NCI-H82 treated with DMSO at 0.1 percent for 48 hours (cell line): ENCODE measurements around the gene TBX19.

Experiments
- DNase-seq: peaks from one replicate; lab custom pipeline; 2025; ENCODE audit not compliant: unreplicated experiment; lab: John Stamatoyannopoulos, UW

Gene TBX19

GRCh38 chr1:168319691-168320090, 39.0 kb downstream of the TBX19 start:
- DNase-seq: no peak

- DNase-seq: no peak
These were observed 39.5 kb downstream of the TBX19 start for GRCh38 chr1:168320149-168320548.

- no peak for DNase-seq
These were observed 40.2 kb downstream of the TBX19 start for GRCh38 chr1:168320800-168321450.

- no peak for DNase-seq
These were observed 41.3 kb downstream of the TBX19 start for GRCh38 chr1:168321945-168322344.

- DNase-seq: no peak
These were observed 44.2 kb downstream of the TBX19 start for GRCh38 chr1:168324745-168325425.

GRCh38 chr1:168328731-168329364, 48.2 kb downstream of the TBX19 start:
- DNase-seq: no peak

GRCh38 chr1:168330285-168330684, 49.6 kb downstream of the TBX19 start:
- DNase-seq: no peak

GRCh38 chr1:168331569-168331968, 50.9 kb downstream of the TBX19 start:
- DNase-seq: no peak

- no peak for DNase-seq
These were observed 53.0 kb downstream of the TBX19 start for GRCh38 chr1:168333562-168334276.

GRCh38 chr1:168335500-168335899, 54.8 kb downstream of the TBX19 start:
- DNase-seq: no peak

GRCh38 chr1:168338589-168339503, 58.2 kb downstream of the TBX19 start:
- no peak for DNase-seq

GRCh38 chr1:168340781-168341482, 60.3 kb downstream of the TBX19 start:
- DNase-seq: no peak

- no peak for DNase-seq
These were observed 60.9 kb downstream of the TBX19 start for GRCh38 chr1:168341483-168341975.

- DNase-seq: peak; percentile 87
These were observed 62.0 kb downstream of the TBX19 start for GRCh38 chr1:168342572-168343280.

GRCh38 chr1:168343566-168343965, 62.9 kb downstream of the TBX19 start:
- DNase-seq: peak; percentile 37

- DNase-seq: no peak
These were observed 63.8 kb downstream of the TBX19 start for GRCh38 chr1:168344517-168344916.

- peak; percentile 30 for DNase-seq
These were observed 65.3 kb downstream of the TBX19 start for GRCh38 chr1:168345939-168346338.

- no peak for DNase-seq
These were observed 67.0 kb downstream of the TBX19 start for GRCh38 chr1:168347630-168348029.

- DNase-seq: no peak
These were observed 67.6 kb downstream of the TBX19 start for GRCh38 chr1:168348146-168348709.
